NCI-H2107 (cell line): Measurements from ENCODE around the gene VSTM2B.
"Not testable (repeated sequence)": the region's sequence is repeated elsewhere in the genome, so short reads cannot be mapped to it uniquely, and the experiment has no call there.

ENCODE experiments used
- DNase-seq: peaks from one replicate; lab custom pipeline; 2025; lab: John Stamatoyannopoulos, UW

Gene VSTM2B

DNA sequence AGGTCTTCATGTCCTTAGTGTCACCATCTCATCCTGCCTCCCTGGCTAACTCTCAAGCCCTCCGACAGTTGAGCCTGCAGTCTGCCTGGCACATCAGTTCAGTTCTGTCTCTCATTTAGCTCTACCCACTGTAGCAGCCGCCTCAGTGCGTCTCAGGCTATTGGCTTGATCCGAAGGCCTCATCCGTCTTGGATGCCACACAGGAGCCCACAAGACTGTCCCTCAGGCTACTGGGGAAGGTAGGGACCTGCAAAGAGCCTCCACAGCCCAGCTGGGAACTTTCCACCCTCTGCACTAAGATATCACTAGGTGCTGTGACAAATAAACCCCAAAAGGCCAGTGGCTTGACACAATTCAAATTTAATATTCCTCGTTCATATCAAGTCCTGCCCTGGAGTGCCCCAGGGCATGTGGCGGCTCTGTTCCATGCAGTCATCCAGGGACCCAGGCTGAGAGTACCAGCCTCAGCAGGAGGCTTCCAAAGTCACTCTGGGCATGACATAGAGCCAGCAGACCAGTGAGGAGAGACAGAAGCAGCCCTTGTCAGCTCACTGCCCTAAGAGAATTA, 5.7 kb downstream of the VSTM2B start:
- no peak for DNase-seq

DNA sequence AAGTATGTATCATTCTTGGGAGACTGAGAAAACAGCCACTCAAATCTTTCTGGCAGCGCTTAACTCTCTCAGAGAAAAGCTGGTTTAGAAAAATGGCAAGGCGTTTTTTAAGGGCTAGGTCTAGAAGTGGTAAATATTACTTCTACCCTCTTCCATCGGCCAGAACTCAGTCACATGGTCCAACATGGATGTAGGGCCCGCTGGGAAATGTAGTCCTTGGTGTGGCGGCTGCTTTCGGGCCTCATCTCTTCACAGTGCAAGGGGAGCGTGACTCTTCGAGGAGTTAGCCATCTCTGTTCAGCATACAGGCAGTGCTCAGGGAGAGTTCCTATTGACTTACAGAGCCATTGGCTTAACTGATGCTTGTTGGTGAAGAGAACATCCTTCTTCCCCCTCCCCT, 6.3 kb downstream of the VSTM2B start:
- DNase-seq = no peak

GRCh38 chr19:29532956-29533355, 7.2 kb downstream of the VSTM2B start:
- DNase-seq = no peak

DNA sequence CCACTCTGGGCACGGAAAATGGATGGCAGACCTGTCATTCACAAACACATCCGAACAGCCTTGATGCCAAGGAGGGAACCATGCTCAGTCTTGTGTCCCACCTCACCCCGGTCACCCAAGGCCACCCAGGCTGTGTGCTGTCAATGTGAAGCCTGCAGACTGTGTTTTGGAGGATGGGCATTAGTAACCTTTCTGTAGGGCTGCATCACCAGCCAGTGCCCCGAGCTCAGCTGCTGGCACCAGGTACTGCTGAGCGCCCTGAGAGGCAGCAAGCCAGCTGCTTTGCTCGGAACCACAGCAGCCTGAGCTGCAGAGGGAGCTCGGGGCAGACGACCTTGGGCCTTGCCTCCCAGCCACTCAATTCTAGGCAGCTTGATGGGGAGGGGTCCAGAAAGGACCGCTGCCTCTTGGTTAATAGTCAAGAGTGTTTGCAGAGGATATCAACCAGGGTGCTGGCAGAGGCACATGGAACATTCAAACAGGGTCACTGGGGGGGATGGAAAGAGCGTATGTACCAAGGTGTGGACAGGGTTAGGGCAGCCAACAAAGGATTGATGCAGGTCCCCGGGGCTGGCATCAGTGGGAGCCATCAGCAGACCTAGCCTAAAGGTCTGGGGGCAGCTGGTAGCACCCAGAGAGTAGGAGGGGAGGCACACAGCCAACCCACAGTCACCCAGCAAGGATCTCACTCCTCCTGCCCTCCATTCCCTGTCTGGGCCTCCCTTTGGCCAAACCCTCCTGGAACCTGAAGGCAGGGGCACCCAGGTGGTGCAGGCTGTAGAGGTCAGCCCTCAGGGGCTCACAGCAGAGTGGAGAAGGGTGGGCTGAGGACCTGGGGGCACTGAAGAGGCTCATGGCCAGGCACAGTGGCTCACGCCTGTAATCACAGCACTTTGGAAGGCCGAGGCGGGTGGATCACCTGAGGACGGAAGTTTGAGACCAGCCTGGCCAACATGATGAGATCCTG, 8.1 kb downstream of the VSTM2B start:
- DNase-seq = no peak

DNA sequence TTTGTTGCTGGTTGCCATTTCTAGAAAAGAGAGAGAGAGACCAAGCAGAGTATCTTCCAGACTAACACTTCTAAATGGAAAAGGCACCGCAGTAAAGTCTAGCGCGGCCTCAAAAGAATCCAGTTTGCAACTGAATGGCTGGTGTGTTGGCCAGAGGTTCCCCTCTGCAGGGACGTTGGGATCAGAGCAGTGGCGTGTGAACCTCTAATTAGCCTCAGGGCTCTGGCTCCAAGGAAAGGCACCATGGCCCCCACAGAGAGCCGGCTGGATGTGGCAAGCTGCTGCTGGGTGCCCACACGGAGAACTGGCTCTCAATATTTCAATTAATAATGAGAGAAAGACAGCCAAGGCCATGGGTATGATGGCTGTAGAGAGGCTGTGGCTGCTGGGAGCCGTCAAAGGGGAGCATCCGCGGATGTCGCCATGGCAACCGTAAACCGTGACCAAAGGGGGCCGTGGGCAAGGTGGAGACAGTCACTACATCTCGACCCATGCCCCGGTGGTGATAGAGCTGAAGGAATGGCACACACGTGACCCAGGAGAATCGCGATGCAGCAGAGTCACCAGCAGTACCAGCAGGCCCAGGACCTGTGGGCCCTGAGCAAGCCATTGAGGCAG, 9.5 kb downstream of the VSTM2B start:
- no peak for DNase-seq

GRCh38 chr19:29535984-29536508, 10.3 kb downstream of the VSTM2B start:
- no peak for DNase-seq

DNA sequence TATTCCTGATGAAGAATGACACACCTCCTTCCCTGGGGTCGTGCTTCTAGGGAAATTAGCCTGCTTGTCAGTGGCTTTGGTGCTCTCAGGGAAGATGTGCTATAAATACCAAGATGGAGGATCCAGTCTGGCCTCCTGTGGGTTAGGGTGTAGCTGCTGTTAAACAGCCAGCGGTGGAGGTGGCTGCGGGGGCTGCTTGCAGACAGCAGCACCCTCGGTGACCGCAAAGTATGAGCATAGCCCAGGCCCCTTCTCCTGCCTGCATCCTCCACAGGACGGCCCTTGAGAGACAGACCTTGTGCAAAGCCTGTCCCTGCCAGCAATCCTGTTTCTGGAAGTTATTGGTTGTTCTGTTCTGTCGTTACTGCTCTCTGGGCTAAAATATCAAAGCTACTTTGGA, 11.4 kb downstream of the VSTM2B start:
- no peak for DNase-seq

GRCh38 chr19:29537601-29538000, 11.8 kb downstream of the VSTM2B start:
- DNase-seq = no peak

DNA sequence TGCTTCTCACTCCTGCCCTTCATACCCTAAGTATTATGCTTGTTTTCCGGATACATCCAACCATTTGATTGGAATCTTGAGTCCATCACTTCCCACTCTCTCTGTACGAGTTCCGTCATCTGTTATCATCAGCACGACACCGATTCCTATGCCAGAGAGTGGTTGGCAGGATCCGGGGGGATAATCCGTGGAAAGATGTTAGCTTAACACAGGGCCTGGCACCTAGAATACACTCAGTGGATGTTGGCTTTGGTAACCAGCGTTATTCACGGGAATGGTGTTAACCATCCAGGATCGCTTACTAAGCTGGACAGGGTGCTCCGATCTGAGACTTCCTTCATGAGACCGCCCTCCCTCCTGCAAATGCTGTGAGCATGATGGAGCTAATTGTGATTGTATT, 12.4 kb downstream of the VSTM2B start:
- DNase-seq = no peak

GRCh38 chr19:29538651-29539050, 12.9 kb downstream of the VSTM2B start:
- no peak for DNase-seq

- no peak for DNase-seq
These were observed 13.3 kb downstream of the VSTM2B start for GRCh38 chr19:29539131-29539530.

- no peak for DNase-seq
These were observed 13.9 kb downstream of the VSTM2B start for GRCh38 chr19:29539670-29540069.

GRCh38 chr19:29540114-29540513, 14.3 kb downstream of the VSTM2B start:
- DNase-seq = no peak

- DNase-seq = no peak
These were observed 15.9 kb downstream of the VSTM2B start for GRCh38 chr19:29541473-29542253.

DNA sequence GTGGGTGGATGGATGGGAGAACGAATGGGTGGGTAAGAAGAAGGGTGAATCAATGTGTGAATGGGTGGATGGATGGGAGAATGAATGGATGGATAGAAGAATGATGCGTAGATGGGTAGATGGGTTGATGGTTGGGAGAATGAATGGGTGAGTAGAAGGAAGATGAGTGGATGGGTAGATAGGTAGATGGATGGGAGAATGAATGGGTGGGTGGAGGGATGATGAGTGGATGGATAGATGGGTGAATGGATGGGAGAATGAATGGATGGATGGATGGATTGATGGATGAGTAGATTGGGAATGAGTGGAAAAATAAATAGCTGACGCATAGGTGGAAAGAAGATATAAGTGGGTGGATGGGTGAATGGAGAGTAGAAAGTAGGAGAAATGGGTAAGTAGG, 16.5 kb downstream of the VSTM2B start:
- no peak for DNase-seq

DNA sequence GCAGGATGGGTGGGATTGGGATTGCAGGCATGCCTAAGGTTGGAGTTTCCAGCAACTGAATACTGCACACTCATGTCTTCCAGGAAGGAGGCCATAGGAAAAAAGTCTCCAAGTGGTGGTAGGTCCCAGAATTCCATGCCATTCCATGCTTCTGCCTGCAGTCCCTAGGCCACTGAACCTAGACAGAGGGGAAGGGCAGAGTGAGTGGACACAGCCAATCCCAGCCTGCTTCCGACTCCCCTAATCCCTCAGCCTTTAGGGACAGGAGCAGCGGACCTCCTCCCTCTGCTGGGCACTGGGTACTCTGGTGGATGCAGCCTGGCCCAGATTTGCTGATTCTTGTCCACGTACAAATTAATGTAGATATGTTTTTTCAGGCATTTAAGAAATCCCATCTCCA, 17.0 kb downstream of the VSTM2B start:
- no peak for DNase-seq

DNA sequence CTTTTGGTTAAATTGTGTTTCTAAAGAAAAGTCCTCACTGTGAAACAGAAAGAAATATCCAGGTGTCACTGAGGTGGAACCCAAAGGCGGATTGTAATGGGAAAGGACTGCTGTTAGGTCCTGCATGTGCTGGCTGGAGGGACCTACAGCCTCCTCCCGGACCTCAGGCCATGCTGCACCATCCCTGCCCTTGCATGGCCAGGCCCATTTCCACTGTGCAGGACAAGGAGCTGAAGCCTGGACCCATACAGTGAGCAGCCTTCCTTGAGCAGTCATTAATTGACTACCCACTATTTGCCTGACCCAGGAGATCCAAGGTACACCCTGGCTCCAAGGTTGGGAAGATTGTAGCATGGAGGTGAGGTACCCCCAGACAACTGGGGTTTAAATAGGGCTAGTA, 17.6 kb downstream of the VSTM2B start:
- DNase-seq = no peak

DNA sequence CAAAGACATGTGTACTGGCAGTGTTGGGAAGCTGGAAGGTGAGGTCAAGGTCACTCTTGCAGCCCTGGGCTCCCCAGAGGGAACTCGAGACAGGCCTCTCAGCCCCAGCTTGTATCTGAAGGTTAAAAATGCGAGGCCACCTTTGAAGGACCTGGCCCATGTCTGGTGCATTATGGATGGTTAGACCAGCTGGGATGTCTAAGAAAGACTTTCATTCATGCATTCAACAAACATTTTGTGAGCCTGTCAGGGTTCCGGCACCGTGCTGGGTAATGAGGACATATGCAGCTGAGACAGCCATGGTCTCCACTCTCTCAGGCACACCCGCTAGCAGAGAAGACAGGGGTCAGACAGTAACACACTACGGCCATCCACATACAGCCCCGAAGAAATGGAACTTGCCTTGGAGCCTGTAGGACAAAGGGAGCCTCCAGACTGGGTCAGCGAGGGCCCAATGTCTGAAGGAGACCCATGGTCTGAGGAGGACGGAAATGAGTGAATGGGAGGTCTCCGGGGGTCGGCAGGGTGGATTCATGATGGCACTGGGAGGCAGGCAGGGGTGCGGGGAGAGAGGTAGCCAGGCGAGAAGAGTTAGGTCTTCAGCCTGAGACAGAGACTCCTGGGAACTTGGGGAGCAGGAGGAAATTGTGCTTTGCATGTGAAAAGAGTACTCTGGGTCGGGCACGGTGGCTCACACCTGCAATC, 19.0 kb downstream of the VSTM2B start:
- no peak for DNase-seq

- DNase-seq = not testable (repeated sequence)
These were observed 19.7 kb downstream of the VSTM2B start for GRCh38 chr19:29545447-29545846.

DNA sequence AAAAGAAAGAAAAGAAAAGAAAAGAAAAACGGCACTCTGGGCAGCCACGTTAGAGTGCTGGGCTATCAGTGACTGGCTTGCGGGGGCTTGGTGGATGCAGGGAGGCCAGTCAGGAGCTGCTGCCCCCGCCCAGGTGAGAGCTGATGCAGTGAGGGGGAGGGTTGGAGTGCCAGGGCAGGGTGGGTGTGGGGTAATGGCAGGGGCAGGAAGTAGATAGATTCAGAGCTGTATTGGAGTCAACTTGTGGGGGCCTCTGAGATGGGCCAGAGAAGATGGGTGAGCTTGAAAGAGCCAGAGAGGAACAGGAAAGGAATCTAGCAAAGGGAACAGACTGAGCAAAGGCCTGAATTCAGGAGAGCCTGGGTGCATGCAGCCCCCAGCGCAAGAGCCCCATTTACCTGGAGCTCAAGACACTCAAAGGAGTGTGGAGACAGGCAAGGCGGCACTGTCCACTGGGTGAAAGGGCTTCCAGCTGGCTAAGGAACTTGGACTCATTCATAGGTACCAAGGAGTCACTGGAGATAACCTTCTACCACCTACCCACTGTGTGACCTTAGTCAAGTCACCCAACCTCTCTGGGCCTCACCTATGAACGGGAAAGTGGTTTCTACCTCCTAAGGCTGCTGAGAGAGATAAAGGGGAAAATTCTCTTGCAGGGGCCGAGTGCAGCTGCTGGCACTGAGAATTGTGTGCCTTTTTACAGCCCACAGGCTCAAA, 20.2 kb downstream of the VSTM2B start:
- no peak for DNase-seq
